Lung microvascular endothelial cell (primary cell): Measurements from ENCODE around the gene CKS2. TPM values are rescaled to one million over a fixed set of nuclear protein-coding genes. Genes with fewer than 3 reads are reported as not detected.

ENCODE experiments used
- DNase-seq, 2 donors: peaks; one replicate each; pipeline versions ENCODE4 v3.0.0 to v3.0.0-alpha.2; 2010; ENCODE audit warnings: low read depth in 2 of 2
- total RNA-seq: library from RNA; depleted of rRNA; stranded (reverse); fragments of >200 nt; gene quantifications from 2 replicates; pipeline ENCODE4 v1.2.1, GENCODE V29; 2014

CKS2 gene
- total RNA-seq, 1 donor from 2014 or later = 60.3 TPM

GRCh38 chr9:89346696-89347095 lies 35.7 kb downstream of the CKS2 start:
- DNase-seq = no peak

- no peak for DNase-seq
Observed at GRCh38 chr9:89347651-89348050, 36.7 kb downstream of the CKS2 start.

DNA sequence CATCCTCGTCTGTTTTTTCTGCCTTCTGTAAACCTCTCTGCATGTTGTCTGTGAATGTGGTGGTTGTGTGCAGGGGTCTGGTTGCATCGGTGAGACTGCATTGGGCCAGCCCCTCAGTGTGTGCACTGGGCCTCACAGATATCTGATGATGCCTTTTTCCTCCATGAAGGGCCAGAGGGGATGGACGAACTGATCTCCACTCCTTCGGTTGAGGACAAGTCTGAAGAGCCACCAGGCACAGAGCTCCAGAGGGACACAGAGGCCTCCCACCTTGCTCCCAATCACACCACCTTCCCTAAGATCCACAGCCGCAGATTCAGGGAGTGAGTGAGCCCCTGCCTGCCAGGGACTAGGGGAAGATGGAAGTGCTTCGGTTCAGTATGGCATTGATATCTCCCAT lies 38.6 kb downstream of the CKS2 start:
- no peak for DNase-seq

DNA sequence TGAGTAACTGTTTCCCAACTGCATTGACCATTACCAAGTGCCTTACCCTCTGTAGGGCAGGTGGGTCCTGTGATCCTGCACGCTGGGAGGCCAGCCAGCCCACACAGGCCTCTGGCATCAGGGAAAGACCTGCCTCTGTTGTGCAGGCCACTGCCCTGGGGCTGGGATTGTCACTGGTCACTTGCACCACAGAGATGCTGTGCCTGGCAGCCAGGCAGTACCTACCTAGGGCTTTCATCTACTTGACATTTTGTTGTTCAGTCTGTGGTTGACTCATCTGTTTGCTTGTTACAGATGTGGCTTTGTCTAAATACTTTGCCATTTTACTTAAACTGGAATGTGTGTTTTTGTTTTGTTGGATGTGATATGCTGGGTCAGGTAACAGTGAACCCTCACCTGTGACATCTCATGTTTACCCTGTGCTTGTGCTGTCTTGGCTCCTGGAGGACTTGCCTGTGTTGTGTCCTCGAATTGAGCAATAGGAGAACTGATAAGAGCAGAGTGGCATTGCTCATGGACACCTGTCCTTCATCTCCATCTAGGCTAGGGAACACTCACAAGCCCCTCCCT lies 40.1 kb downstream of the CKS2 start:
- DNase-seq = no peak

DNA sequence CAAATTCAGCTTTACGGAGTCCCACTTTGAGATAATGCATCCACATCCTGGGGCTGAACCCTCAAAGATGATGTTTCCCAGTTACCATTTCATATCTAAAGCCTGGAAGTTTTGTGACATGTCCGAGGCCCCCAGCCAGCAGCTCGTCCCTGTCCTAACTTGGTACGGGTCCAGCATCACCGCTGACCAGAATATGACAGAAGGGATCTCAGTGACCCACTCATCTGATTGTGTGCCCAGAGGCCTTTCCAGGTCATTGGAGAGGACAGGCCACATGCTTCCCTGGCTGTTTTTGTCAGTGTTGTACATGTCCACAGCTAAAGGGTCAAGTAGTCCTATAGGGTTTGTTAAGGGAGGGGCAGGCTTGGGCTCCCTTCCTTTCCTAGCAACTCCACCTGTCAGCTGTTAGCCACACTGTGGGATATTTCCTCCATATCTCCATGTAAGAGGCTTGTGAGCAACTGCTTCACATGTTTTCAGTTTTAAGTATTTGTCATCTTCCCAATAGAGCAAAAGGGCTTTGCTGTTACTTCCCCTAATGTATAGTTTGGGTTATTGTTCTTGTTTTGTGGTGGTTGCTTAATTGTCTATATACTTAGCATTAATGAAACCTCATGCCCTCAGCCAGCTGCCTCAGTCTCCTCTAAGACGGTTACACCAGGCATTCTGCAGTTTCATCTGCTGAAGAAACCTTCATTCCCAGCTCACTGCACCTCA lies 40.7 kb downstream of the CKS2 start:
- DNase-seq = no peak

DNA sequence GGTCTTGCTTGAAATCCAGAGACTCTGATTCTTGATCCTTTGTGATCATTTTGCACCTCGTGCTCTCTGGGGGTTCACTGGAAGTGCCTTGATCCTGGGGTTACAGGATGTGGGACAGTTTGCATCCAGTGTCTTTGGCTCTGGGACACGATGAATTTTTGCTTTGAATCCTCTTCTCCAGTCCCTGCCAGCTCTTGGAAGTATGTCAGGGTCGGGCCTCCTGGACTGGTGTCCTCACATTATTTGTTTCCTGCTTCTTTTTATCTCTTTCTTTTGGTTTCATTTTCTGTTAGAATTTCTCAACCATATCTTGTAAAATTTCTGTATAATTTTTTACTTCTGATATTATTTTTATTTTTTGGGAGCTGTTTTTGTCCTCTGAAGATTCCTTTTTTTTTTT lies 41.5 kb downstream of the CKS2 start:
- DNase-seq = no peak

- DNase-seq = no peak
Observed at GRCh38 chr9:89352874-89353649, 42.1 kb downstream of the CKS2 start.

GRCh38 chr9:89353989-89354388 lies 43.0 kb downstream of the CKS2 start:
- DNase-seq = no peak

DNA sequence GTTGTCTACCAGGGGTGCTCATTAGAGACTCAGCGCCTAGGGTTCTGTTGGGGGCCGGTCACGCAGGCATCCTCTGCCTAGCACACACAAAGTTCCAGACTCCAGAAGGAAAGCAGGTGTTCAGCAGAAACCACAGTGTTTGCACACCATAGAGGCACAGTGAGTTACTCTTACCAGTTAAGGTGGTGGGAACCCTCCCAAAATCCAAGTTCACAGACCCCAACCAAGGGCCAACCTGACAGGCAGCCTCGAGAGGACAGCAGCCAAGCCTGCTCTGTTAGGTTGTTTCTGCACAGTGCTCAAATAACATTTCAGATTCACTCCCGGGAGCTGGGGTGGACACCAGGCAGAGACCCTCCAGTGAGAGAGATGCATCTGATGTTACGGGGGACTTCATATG lies 43.5 kb downstream of the CKS2 start:
- DNase-seq = no peak

GRCh38 chr9:89356782-89357181 lies 45.8 kb downstream of the CKS2 start:
- no peak for DNase-seq

GRCh38 chr9:89357331-89358197 lies 46.6 kb downstream of the CKS2 start:
- no peak for DNase-seq

- DNase-seq = no peak
Observed at GRCh38 chr9:89358376-89358916, 47.5 kb downstream of the CKS2 start.

DNA sequence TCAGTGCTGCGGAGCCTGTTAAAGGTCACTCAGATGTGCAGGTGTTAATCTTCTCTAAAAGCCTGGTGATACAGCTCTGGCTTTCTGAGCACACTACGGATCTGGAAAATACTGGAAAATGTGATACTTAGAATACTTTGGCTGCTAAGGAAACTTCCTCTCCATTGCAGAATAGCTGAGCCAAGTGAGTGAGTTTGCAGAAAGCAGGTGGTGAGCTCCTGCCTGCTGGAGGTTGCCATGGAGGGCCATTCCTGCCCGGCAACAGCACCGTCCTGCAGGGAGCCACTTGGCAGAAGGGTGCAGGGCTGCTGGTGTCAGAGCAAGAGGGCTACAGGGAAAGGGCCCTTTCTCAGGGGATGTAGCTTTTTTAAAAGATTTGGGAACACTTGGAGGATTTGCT lies 48.0 kb downstream of the CKS2 start:
- DNase-seq = peak; percentile 18 to 38

DNA sequence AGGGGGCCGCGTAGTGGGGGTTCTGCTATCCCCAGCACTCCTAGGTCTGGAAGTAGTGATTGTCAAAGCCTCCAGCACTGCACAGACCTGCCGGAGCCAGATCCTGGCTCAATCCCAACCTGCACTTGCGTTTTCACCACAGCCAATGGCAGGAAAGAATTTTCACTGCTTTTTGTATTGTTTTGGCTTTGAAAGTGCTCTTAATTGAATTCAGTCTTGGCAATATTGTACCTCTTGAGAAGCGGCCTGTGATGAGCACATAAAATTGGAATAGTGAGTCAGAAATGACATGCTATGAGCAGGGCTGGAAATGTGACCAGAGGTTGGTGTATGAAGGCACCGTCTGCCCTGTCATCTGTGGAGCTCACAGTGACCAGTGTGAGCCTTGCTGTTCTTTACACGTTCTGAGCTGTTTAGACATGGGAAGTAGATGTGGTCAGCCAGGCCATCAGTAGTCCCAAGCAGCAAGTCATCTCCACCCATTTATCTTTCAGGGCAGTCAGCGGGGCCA lies 48.8 kb downstream of the CKS2 start:
- DNase-seq = peak; percentile 50 to 61

GRCh38 chr9:89360465-89360864 lies 49.5 kb downstream of the CKS2 start:
- DNase-seq = peak; percentile 17 to 38

- no peak for DNase-seq
Observed at GRCh38 chr9:89361031-89361430, 50.0 kb downstream of the CKS2 start.

DNA sequence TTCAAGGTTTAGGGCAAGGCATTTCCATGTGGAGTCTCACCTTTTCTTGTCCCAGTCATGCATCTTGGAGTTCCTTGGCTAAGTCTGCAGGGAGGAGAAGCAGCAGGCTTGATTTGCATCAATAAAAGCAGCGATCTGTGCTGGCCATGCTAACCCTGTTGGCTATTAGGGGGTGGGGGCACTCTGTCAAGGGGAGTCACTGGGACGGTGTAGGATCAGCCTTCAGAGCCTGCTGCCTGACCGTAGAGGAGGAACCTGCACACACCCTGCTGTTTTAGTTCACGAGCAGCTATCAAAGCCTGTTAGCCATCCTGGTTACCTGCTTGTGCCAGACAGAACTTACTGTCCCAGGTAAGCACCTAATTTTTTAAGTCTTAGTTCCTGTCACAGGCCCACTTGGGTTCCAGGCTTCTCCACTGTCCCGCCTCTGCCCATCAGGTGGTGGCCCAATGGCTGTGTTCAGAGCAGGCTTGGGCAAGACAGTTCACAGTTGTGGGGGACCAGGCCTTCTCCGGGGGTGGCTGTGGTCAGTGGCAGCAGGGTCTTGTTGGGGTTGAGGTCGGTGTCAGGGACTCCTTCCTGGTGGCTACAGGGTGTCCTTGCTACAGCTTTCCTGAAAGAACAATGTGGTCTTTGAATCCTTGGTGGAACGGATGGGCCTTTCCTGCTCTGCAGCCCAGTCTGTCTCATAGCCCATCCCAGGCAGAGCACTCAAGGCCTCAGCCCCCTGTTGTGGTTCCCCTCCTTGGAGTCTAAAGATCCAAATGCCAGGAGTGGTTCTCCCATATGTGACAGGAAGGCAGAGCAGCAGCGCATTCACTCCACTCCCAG lies 51.0 kb downstream of the CKS2 start:
- no peak for DNase-seq

GRCh38 chr9:89362647-89363310 lies 51.8 kb downstream of the CKS2 start:
- DNase-seq = no peak

- DNase-seq = no peak
Observed at GRCh38 chr9:89363311-89363670, 52.3 kb downstream of the CKS2 start.
